MG63 (cell line): ENCODE measurements around the gene ZSCAN12. TPM values are rescaled to one million over a fixed set of nuclear protein-coding genes. Genes with fewer than 3 reads are reported as not detected.

Source experiments
- total RNA-seq: library from RNA; depleted of rRNA; stranded (reverse); fragments of >200 nt; shearing (Covaris generic); gene quantifications from 2 replicates; pipeline ENCODE4 v1.2.3, GENCODE V29; 2014; ENCODE audit warnings: low replicate concordance; rRNA removed

Gene ZSCAN12
- total RNA-seq, 1 experiment from 2014 or later, result 0.95 TPM

Other genes starting within 250 kb of the ZSCAN12 start
- 3.1 and 6.8 TPM in 2 replicates for gene ZSCAN9, start 174.5 kb downstream of the ZSCAN12 start, total RNA-seq
- gene ZKSCAN4, start 147.5 kb downstream of the ZSCAN12 start, total RNA-seq, result 0.59 and 2.6 TPM in 2 replicates
- not detected in 2 replicates for gene NKAPL, start 140.4 kb downstream of the ZSCAN12 start, total RNA-seq
- gene ZSCAN26, start 132.6 kb downstream of the ZSCAN12 start, total RNA-seq, result 9.2 and 20.0 TPM in 2 replicates
- 4.6 and 9.3 TPM in 2 replicates for gene PGBD1, start 118.2 kb downstream of the ZSCAN12 start, total RNA-seq
- gene ZSCAN31, start 63.6 kb downstream of the ZSCAN12 start, total RNA-seq, result 26.2 and 34.9 TPM in 2 replicates
- 0.39 and 1.5 TPM in 2 replicates for gene ZKSCAN3, start 49.8 kb downstream of the ZSCAN12 start, total RNA-seq
- 0.59 and 2.0 TPM in 2 replicates for gene ZSCAN23, start 43.7 kb upstream of the ZSCAN12 start, total RNA-seq
- not detected in 2 replicates for gene GPX6, start 116.0 kb upstream of the ZSCAN12 start, total RNA-seq
- not detected in 2 replicates for gene GPX5, start 126.1 kb upstream of the ZSCAN12 start, total RNA-seq